Ureter (tissue), 1 donor: ENCODE results near the gene ZNF580. TPM values are rescaled to one million over a fixed set of nuclear protein-coding genes. Genes with fewer than 3 reads are reported as not detected.
A peak's percentile ranks its signal among the peaks of the same experiment; 100 is the strongest.

ENCODE experiments used
- DNase-seq: peaks from one replicate; pipeline ENCODE4 v3.0.0-alpha.2; 2020; ENCODE audit warnings: low spot score
- total RNA-seq: library from RNA; stranded (reverse); gene quantifications from one replicate; pipeline ENCODE4 v1.2.4, GENCODE V29; 2023
- donor health status: DM: yes; HTN: yes; CAD: no.

ZNF580 gene
- total RNA-seq, 1 donor from 2014 or later = 56.5 TPM

DNA sequence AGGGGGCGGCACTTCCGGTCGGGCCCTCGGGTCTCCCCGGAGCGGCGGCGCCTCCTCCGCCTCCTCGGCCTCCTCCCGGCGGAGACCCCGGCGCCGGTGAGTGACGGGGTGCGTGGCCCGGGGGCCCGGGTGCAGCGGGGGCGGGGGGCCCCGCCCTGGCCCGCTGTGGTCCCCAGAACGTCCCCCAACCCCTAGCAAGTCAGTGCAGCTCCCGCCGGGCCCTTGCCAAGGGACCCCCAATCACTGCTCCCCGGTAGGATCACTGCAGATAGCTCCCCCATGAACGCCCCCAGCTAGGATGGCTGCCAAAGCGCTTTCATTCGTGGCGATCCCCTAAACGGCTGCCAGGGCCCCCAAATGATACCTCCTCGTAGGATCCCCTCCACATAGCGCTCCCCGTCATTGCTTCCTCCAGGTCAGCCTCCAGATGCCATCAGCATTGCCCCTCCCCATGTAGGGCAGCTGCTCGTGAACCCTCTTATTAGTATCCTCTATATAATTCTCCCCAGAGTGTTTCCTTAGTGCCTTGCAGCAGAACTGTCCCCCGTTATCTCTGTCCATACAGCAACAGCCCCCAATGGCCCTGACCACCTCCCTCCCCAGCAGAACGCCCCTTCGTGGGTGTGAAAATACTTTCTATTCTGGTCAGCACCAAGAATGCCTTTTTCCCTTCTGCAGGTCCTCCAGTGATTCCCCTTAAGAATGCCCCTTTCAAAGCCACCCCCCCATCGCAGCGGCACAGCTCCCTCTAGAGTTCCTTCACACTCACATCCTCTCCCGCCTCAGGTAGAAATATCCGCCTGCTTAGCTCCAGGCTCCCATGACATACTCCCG, 34.9 kb upstream of the ZNF580 start, which contains the start of gene ZNF865:
Gene ZNF865 (plus strand): TSS at position 11 of the 834 bp plus-strand sequence. CDS start 7,972 bp downstream, outside the sequence.
- DNase-seq = peak; percentile 85

DNA sequence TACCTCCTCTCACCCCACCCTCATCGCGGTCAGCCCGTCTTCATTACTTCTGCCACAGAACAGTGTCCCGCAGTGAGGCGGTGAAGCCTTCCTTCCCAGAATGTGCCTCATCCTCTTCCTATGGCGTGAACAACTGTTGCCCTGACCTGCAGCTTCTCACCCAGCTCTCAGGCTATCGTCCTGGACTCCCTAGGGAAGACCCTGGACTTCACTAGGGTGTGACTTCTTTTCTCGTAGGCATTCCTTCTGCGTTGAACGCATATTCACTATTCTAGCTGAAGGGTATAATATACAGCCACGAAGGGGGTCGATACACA, 34.4 kb upstream of the ZNF580 start:
- DNase-seq = no peak

DNA sequence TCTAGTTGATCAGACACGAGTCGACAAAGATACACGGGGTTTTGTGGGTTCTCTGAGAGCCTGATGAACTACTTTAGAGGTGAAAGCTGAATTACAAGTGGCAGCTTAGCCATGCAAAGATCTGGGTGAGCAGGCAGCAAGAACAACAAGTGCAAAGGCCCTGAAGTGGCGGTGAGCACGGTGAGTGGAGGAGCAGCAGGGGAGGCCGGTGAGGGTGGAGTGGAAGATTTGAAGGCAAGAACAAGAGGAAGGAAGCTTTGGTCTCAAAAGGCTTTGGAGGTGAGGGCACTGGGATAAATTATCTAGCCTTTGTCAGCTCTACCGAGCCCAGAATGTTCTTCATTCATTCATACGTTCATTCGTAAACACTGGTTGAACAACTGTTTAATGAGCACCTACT, 34.0 kb upstream of the ZNF580 start:
- no peak for DNase-seq

DNA sequence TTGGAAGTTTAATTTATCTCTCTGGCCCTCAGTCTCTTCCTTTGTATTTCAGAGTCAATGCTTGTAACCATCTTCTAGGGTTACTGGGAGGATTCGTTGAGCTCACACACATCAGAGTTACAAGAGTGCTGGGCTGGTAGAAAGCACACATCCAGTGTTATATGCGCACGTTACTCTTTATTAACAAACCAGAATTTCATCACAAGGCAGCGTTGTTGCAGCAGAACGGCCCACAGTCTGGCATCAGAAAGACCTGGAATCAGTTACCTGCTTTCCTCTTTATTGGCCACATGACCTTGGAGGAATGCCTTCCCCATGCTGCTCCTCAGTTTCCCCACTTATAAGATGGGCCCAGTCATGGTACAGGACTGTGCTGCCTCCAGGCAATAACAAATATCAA, 31.5 kb upstream of the ZNF580 start:
- DNase-seq = no peak

DNA sequence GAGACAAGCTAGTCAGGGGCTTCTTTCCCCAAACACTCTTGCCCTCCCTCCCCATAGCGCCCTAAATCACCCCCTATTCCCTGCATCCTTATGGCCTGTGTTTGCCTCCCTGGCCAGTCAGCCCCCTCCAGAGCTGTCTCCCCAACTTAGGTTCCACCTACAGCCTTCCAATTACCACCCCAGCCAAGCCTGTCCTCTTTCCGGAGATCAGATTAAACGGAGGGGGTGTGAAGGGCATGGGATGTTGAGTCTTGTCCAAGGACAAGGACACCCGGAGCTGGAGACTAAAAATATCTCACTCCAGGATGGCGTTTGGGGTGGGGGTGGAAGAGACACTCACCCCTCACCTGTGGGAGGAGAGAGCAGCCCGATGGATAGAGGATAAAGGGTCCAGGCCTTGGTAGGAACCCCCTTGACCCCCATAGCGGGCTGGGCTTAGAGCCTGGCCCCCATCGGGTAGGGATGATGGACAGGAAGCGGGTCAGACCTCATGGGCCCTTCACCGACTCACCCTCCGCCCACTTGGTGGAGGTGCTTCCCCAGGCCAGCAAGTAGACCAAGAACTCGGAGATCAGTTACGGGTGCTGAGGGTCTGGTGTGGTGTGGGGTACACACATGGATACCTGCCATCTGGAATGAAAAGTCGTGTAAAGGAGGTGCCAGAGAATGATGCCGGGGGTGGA, 29.4 kb upstream of the ZNF580 start:
- DNase-seq = no peak

DNA sequence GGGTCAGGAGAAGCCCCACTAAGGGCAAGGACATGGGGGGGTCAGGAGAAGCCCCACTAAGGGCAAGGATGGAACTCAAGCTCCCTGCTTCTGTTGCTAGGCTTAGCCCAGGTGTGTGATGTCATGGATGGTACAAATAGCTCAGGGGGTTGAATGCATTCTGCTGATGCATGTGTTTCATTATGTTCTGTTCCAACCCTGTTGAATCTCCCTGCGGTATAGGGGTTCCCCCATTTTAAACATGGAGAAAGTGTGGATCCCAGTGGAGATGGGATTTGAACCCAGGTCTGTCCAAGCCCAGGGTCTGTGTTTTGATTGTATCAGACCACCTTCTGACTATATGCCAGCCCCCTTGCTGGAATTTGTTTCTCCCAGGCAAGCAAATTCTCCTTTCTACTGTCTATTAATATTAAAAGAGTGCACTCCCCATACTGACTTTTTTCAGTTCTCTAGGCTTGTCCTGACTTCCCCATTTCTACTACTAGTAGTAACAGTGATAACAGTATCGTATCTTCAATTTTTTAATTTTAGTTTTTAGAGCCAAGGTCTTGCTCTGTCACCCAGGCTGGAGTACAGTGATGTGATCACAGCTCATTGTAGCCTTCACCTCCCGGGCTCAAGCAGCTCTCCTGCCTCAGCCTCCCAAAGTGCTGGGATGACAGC, 28.7 kb upstream of the ZNF580 start:
- DNase-seq = no peak

DNA sequence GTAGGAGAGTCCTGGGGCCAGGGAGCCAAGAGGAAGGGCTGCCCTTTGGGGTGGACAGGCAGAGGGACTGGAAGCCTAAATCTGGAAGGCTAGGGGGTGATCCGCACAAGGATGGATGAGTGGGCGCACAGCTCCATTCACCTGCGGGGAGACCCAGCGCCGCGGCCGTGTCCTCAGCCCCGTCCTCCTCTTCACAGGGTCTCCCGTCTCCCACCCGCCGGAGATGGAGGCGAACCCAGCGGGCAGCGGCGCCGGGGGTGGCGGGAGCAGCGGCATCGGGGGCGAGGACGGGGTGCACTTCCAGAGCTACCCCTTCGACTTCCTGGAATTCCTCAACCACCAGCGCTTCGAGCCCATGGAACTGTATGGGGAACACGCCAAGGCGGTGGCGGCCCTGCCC, 27.4 kb upstream of the ZNF580 start:
- DNase-seq = no peak

DNA sequence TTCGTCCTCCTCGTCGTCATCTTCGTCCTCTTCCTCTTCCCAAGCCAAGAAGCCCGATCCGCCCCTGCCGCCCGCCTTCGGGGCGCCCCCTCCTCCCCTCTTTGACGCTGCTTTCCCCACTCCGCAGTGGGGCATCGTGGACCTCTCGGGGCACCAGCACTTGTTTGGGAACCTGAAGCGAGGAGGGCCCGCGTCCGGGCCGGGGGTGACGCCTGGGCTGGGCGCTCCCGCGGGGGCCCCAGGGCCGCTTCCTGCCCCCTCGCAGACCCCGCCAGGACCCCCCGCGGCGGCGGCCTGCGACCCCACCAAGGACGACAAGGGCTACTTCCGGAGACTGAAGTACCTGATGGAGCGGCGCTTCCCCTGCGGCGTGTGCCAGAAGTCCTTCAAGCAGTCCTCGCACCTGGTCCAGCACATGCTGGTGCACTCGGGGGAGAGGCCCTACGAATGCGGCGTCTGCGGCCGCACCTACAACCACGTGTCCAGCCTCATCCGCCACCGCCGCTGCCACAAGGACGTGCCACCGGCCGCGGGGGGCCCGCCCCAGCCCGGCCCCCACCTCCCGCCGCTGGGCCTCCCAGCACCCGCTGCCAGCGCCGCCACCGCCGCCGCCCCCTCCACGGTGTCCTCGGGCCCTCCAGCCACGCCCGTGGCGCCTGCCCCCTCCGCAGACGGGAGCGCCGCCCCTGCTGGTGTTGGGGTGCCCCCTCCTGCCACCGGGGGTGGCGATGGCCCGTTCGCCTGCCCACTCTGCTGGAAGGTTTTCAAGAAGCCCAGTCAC, 26.7 kb upstream of the ZNF580 start:
- DNase-seq = no peak

DNA sequence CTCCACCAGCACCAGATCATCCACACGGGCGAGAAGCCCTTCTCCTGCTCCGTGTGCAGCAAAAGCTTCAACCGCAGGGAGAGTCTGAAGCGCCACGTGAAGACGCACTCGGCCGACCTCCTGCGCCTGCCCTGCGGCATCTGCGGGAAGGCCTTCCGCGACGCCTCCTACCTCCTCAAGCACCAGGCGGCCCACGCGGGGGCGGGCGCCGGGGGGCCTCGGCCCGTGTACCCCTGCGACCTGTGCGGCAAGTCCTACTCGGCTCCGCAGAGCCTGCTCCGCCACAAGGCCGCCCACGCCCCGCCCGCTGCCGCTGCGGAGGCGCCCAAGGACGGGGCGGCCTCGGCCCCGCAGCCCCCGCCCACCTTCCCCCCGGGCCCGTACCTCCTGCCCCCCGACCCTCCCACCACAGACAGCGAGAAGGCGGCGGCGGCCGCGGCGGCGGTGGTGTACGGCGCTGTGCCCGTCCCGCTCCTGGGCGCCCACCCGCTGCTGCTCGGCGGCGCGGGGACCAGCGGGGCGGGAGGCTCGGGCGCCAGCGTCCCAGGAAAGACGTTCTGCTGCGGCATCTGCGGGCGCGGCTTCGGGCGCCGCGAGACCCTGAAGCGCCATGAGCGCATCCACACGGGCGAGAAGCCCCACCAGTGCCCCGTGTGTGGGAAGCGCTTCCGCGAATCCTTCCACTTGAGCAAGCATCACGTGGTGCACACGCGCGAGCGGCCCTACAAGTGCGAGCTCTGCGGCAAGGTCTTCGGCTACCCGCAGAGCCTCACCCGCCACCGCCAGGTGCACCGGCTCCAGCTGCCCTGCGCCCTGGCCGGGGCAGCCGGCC, 25.9 kb upstream of the ZNF580 start:
- DNase-seq = no peak

DNA sequence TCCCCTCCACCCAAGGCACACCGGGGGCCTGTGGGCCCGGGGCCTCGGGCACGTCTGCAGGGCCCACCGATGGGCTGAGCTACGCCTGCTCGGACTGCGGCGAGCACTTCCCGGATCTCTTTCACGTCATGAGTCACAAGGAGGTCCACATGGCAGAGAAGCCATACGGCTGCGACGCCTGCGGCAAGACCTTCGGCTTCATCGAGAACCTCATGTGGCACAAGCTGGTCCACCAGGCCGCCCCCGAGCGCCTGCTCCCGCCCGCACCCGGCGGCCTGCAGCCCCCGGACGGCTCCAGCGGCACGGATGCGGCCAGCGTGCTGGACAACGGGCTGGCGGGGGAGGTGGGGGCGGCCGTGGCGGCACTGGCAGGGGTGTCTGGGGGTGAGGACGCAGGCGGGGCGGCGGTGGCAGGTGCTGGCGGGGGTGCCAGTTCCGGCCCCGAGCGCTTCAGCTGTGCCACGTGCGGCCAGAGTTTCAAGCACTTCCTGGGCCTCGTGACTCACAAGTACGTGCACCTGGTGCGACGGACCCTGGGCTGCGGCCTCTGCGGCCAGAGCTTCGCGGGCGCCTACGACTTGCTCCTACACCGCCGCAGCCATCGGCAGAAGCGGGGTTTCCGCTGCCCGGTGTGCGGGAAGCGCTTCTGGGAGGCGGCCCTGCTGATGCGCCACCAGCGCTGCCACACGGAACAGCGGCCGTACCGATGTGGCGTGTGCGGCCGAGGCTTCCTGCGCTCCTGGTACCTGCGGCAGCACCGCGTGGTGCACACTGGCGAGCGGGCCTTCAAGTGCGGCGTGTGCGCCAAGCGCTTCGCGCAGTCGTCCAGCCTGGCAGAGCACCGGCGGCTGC, 25.0 kb upstream of the ZNF580 start:
- no peak for DNase-seq

DNA sequence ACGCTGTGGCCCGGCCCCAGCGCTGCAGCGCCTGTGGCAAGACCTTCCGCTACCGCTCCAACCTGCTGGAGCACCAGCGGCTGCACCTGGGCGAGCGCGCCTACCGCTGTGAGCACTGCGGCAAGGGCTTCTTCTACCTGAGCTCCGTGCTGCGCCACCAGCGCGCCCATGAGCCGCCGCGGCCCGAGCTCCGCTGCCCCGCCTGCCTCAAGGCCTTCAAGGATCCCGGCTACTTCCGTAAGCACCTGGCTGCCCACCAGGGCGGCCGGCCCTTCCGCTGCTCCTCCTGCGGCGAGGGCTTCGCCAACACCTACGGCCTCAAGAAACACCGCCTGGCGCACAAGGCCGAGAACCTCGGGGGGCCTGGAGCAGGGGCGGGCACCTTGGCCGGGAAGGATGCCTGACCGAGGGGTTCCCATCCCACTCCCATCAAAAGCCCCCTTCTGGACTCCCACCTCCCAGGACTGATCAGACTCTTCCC, 24.4 kb upstream of the ZNF580 start:
- DNase-seq = no peak

DNA sequence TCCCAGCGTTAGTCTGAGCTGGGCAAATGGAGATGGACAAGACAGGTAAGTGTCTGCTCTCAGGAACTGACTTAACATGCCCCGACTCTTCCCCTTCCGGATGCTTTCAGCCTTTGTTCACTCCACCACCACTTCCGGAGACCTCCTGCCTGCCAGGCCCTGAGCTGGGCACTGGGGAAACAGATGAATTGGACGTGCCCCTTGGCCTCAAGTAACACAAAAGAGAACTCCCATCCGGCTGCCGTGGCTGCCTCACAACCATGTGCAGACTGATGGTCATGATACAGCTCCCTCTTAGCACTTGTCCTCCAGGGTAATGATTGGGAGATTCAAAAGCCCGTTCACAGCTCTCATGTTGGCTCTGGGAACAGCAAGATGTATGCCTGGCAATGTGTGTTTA, 23.4 kb upstream of the ZNF580 start:
- DNase-seq = no peak

DNA sequence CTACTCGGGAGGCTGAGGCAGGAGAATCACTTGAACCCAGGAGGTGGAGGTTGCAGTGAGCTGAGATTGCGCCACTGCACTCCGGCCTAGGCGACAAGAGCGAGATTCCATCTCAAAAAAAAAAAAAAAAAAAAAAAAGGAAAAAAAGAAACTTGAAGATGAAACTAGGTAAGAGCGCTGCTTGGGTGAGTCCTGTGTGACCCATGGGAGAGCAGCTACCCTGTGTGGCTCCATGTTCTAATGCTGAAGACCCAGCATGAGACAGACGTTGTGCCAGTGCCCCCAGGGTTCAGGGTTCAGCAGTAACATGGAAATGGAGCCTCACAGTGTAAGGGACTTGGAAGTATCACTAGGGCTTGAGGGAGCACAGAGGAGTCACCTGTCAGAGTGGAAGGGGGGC, 22.4 kb upstream of the ZNF580 start:
- no peak for DNase-seq

DNA sequence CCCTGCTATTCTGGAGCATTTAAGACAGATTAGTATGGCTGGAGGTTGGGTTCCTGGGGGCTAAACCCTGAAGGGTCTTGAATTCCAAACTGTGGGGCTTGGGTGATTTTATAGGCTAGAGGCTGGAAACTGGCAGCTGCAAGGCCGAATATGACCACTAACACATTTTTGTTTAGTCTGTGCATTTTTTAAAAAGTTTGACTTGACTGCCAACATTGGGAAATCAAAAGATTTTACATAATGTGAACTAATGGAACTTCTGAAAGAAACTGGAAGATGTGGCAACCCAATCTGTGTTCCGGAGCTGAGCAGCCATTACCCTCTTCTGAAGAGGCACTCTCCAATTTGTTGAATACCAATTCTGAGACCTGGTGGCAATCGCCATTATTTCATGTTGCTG, 21.5 kb upstream of the ZNF580 start:
- DNase-seq = no peak

DNA sequence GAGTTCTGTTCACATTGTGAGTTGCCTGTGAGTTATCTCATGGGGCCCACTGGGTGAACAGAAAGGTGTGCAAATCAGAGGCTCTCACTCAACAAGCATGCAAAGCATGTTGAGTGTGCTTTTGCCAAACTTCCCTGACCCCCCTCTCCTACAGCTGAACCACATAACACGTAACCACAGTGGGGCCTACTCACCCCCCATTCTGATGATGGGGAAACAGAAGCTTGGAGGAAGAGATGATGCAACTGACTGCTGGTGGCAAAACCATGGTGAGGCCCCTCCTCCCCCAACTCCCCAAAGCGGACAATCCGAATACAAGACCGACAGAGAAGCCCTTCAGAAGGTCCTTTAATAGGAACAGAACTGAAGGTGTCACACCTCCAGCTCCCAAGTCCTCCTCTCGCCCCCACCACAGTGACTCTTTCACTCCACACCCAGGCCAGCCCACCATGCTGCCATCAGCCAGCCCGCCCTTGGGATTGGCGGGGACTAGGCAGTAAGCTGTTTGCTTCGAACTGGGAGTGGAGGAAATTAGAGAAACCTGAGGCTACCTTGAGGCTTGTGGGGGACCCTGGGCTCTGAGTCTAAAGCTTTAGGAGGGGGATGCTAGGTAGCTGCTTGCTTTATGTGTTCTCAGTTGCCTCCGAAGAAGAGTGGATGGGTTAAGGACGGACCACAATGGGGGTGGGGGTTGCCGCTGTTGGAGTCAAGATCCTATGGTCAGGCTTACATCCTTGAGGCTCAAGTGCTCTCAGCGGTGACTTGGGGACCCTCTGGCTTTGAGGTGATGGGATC, 20.2 kb upstream of the ZNF580 start:
- DNase-seq = no peak

DNA sequence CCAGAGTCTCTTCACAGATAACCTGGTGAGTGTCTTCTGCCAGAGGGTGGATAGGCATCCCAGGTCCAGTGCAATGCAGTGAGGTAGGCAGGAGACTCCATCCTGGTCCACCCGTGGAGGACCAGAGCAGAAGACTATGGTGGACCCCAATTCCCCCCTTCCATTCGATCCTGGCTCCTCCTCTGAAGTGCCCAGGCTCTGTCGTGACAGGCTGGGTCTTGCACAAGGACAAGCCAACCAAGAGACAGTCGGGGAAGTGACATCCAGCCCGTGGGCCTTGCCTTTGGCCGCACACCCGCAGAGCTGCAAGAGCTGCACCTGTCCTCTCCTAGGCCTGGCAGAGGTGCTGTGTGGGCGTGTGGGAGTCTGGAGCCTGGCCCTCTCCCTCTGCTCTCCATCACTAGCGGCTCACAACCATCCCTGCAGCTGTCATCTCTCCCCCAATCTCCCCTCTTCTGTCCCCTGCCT, 19.6 kb upstream of the ZNF580 start:
- DNase-seq = no peak

DNA sequence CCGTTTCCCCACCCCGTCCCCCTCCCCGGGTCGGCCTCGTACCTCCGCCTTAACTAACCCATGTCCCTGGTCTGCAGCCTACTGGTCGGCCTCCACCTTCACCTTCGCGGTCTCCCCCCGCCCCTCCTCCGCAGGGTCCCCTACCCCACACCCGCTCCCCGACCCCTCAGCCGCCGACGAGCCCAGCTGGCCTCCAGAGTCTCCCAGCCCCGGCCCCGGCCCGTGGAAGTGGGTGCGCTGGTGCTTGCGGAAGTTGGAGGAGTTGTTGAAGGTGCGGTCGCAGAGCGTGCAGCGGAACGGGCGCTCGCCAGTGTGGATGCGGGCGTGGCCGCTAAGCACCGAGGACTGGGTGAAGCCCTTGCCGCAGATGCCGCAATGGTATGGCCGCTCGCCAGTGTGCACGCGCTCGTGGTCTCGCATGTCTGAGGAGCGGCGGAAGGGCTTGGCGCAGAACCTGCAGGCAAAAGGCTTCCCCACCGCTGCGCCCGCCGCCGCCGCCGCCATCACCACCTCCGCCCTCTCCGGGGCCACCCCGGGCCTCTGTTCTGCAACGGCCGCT, 19.1 kb upstream of the ZNF580 start:
- DNase-seq = no peak

DNA sequence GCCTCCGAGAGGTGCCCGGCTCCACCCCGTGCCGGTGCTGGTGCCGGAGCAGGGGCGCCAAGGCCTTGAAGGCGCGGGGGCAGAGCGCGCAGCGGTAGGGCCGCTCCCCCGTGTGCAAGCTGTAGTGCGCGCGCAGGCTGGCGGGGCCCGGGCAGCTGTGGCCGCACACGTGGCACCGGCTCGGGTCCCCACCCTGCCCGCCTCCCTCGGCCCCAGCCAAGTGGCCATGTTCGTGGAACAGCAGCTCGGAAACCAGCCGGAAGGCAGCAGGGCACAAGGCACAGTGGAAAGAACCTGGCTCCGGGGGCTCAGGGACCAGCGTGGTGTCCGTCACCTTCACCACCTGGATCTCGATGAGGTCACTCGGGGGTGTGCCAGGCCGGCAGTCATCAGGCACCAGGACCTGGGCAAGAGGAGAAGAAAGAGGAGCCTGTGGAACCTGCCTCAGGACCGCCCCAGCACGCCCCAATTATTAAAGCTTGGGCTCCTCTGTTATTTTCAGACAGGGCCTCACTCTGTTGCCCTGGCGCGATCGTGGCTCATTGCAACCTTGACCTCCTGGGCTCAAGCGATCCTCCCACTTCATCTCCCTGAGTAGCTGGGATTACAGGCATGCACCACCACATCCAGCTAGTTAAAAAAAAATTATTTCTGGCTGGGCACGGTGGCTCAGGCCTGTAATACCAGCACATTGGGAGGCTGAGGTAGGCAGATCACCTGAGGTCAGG, 18.4 kb upstream of the ZNF580 start:
- no peak for DNase-seq
